GM23248 (cell line): ENCODE results near the gene USP25. TPM values are rescaled to one million over a fixed set of nuclear protein-coding genes. Genes with fewer than 3 reads are reported as not detected.

Experiments used
- DNase-seq: peaks from one replicate; pipeline ENCODE4 v3.0.0-alpha.2; 2015
- H2AFZ ChIP-seq: fragments of 200-600 bp; sonication (generic); 2 replicates; pipeline ENCODE4 v1.6.1; 2016; ENCODE audit warnings: antibody characterized with exemption
- H3F3A ChIP-seq: fragments of 200-600 bp; sonication (generic); 2 replicates; pipeline ENCODE4 v1.6.1; 2016; ENCODE audit warnings: mild to moderate bottlenecking, antibody characterized with exemption, mixed run types; ENCODE audit not compliant: insufficient read depth
- H3K27ac ChIP-seq: fragments of 200-600 bp; sonication (generic); 2 replicates; pipeline ENCODE4 v1.5.1; 2016; ENCODE audit warnings: mild to moderate bottlenecking
- H3K27me3 ChIP-seq: fragments of 200-600 bp; sonication (generic); replicated peaks from 2 replicates; pipeline ENCODE4 v1.6.1; 2016; ENCODE audit warnings: mild to moderate bottlenecking; ENCODE audit not compliant: insufficient read depth
- H3K36me3 ChIP-seq: fragments of 200-600 bp; sonication (generic); 2 replicates; pipeline ENCODE4 v1.6.1; 2016; ENCODE audit warnings: low read depth, mild to moderate bottlenecking
- H3K4me1 ChIP-seq: fragments of 200-600 bp; sonication (generic); 2 replicates; pipeline ENCODE4 v1.6.1; 2016; ENCODE audit warnings: mild to moderate bottlenecking; ENCODE audit not compliant: insufficient read depth
- H3K4me2 ChIP-seq: fragments of 200-600 bp; sonication (generic); one replicate; pipeline ENCODE4 v1.6.1; 2016; ENCODE audit warnings: mild to moderate bottlenecking; ENCODE audit not compliant: unreplicated experiment
- H3K4me3 ChIP-seq: fragments of 200-600 bp; sonication (generic); 2 replicates; pipeline ENCODE4 v1.5.1; 2016; ENCODE audit warnings: mild to moderate bottlenecking
- H3K79me2 ChIP-seq: fragments of 200-600 bp; sonication (generic); 2 replicates; pipeline ENCODE4 v1.6.1; 2016; ENCODE audit warnings: mild to moderate bottlenecking; ENCODE audit not compliant: insufficient read depth
- H3K9ac ChIP-seq: fragments of 200-600 bp; sonication (generic); 2 replicates; pipeline ENCODE4 v1.6.1; 2016; ENCODE audit warnings: mild to moderate bottlenecking
- H3K9me2 ChIP-seq: fragments of 200-600 bp; sonication (generic); 2 replicates; pipeline ENCODE4 v1.6.1; 2016; ENCODE audit warnings: mixed run types, mild to moderate bottlenecking, moderate library complexity; ENCODE audit not compliant: insufficient read depth
- H3K9me3 ChIP-seq: fragments of 200-600 bp; sonication (generic); one replicate; pipeline ENCODE4 v1.6.1; 2017; ENCODE audit warnings: low read depth
- H4K20me1 ChIP-seq: fragments of 200-600 bp; sonication (generic); 2 replicates; pipeline ENCODE4 v1.6.0; 2016; ENCODE audit not compliant: insufficient read depth
- EZH2 ChIP-seq: fragments of 200-600 bp; sonication (generic); IDR thresholded peaks from 2 replicates; pipeline ENCODE4 v1.6.1; 2018; ENCODE audit warnings: antibody characterized with exemption, mild to moderate bottlenecking; ENCODE audit not compliant: insufficient read depth, poor library complexity, severe bottlenecking
- EZH2phosphoT487 ChIP-seq: fragments of 200-600 bp; sonication (generic); IDR thresholded peaks from 2 replicates; pipeline ENCODE4 v1.6.1; 2018; ENCODE audit warnings: antibody characterized with exemption, moderate library complexity, mild to moderate bottlenecking, low read depth; ENCODE audit not compliant: insufficient read depth
- WGBS, 2 experiments: methylation state at CpG; one replicate each; pipeline ENCODE4 v1.1.6; 2015 to 2017; ENCODE audit warnings: low lambda C conversion rate in 2 of 2, low coverage in 1 of 2; ENCODE audit errors: missing lambda C conversion rate in 2 of 2; 5-methylcytosine and 5-hydroxymethylcytosine counted together
- in situ Hi-C: fragments of 300-500 bp; cut with MboI; formaldehyde crosslinking; loops from 2 replicates; pipeline ENCODE4 v1.15.0; 2020
- polyA plus RNA-seq: library from polyadenylated mRNA; unstranded; fragments of >200 nt; fragmentation: Nextera tagmentation; extraction: Ambion mirVana; gene quantifications from 2 replicates; pipeline ENCODE4 v1.2.1, GENCODE V29; 2016
- total RNA-seq: library from RNA; depleted of rRNA; stranded (reverse); fragments of >200 nt; shearing (Covaris generic); gene quantifications from 2 replicates; pipeline ENCODE4 v1.2.3, GENCODE V29; 2014

The USP25 gene
- total and polyA plus RNA-seq, 2 experiments from 2014 or later = 5.8 to 41.5 TPM

DNA sequence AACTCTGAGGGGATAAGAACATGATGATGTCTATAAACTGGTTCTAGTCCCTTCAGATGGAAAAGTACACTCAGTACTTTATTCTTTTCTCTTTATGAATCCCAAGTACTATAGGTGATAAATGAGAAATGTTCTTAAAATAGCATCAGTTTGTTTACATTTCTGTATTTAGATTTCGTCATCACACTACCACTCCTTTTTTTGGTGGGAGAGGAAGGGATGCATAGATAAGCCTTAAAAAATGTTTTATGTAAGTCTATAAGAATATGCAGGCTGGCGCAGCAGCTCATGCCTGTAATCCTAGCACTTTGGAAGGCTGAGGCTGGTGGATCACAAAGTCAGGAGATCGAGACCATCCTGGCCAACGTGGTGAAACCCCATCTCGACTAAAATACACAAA is 144.8 kb downstream of the USP25 start:
- Histone ChIP-seq H3K27me3 (no peaks in the 10 kb centered on the region), H3K9me2 (no peaks in the 10 kb centered on the region), H3K4me2 (no peak overlapping the region), H3K36me3 (peaks cover 41% of the 10 kb centered on the region), H3K9ac (no peak overlapping the region), H4K20me1 (no peaks in the 10 kb centered on the region), H3K4me1 (no peaks in the 10 kb centered on the region), H2AFZ (no peak overlapping the region), H3K27ac (no peak overlapping the region), H3F3A (no peaks in the 10 kb centered on the region), H3K4me3 (no peak overlapping the region), H3K79me2 (no peaks in the 10 kb centered on the region), H3K9me3 (no peaks in the 10 kb centered on the region)
- WGBS, 2 experiments = 94 to 96% methylated on average over 5 of the region's 5 CpGs
- TF ChIP-seq EZH2phosphoT487 (no peak), EZH2 (no peak)
- DNase-seq = no peak
- in situ Hi-C loops = no loop called here

DNA sequence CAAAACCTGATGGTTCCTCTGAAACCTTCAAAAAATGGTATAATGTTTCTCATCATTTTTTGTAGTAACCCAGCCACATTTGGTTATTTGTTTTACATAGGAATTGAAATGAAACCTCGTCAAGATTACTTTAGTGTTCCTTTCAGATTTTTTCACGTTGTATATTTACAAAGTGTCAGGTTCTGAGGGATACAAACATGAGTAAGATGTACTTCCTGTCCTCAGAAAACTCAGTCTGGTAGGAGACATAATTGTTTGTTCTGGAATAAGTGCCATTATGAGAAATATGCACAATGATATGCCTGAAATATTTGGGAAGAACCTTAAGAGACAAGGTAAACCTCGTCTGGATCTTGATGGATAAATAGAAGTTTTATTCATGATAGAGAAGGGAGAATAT is 145.5 kb downstream of the USP25 start:
- Histone ChIP-seq H3K36me3 (peaks cover 41% of the 10 kb centered on the region), H2AFZ (no peak overlapping the region), H3K4me3 (no peak overlapping the region), H3K9me2 (no peaks in the 10 kb centered on the region), H3F3A (no peaks in the 10 kb centered on the region), H3K9me3 (no peaks in the 10 kb centered on the region), H3K27ac (no peak overlapping the region), H3K4me2 (no peak overlapping the region), H3K9ac (no peak overlapping the region), H3K79me2 (no peaks in the 10 kb centered on the region), H3K4me1 (no peaks in the 10 kb centered on the region), H4K20me1 (no peaks in the 10 kb centered on the region), H3K27me3 (no peaks in the 10 kb centered on the region)
- WGBS, 2 experiments = 98 to 99% methylated on average over 3 of the region's 3 CpGs
- TF ChIP-seq EZH2phosphoT487 = no peak
- TF ChIP-seq EZH2 = no peak
- in situ Hi-C loops = no loop called here
- DNase-seq = no peak

DNA sequence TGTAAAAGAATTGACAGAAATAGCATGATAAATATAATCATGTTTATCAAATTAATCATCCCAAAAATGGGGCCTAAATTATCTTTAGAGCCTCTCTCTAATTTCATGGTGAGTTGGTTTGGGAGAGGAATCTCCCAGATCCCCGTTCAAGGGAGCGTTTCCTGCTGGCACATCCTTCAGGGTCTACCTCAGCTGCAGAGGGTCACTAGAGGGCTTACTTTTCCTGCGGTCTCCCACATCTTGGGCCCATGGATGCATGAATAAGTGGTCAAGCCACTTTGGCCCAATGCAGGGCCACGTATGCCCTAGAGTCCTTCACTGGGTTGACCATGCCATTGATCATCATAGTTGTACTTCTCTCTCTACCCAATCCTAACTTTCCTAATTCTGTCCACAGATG is 164.1 kb downstream of the USP25 start:
- Histone ChIP-seq H3K4me2 (no peak overlapping the region), H3K27me3 (no peaks in the 10 kb centered on the region), H3K27ac (no peak overlapping the region), H4K20me1 (no peaks in the 10 kb centered on the region), H3K36me3 (no peaks in the 10 kb centered on the region), H3K4me3 (no peak overlapping the region), H3F3A (peaks cover 8% of the 10 kb centered on the region; the same call in 1 of the 2 replicates), H3K79me2 (no peaks in the 10 kb centered on the region), H3K9ac (no peak overlapping the region), H3K9me2 (no peaks in the 10 kb centered on the region), H2AFZ (no peak overlapping the region), H3K4me1 (peaks cover 10% of the 10 kb centered on the region), H3K9me3 (no peaks in the 10 kb centered on the region)
- no peak for TF ChIP-seq EZH2
- no peak for TF ChIP-seq EZH2phosphoT487
- WGBS, 2 experiments = 75 to 83% methylated on average over 4 of the region's 4 CpGs
- no peak for DNase-seq
- in situ Hi-C loops = no loop called here

DNA sequence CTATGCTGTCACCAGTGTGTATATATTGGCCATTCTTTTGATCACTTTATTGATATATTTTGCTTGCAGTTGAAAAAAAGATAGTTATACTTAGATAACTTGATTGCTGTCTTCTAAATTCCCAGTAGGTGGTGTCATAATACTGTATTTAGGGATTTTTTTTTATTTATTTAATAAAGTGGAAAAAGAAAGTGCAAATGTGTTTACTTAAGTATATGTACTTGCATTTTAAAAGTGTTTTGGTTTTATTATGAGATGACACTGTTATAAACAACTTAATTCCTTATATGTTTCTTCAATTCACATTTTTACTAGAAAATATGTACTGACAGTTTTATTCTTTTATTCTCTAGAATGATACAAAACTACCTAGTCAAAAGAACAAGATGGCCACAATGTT is 164.8 kb downstream of the USP25 start:
- no peak overlapping the region for H3K4me3 ChIP-seq
- TF ChIP-seq EZH2phosphoT487 (no peak), EZH2 (no peak)
- in situ Hi-C loops = no loop called here
- no peak overlapping the region for H3K9ac ChIP-seq
- no peak overlapping the region for H3K27ac ChIP-seq
- no peaks in the 10 kb centered on the region for H3K9me2 ChIP-seq
- H4K20me1 ChIP-seq = no peaks in the 10 kb centered on the region
- peak overlapping the region; percentile 3 for H3K4me2 ChIP-seq
- no peaks in the 10 kb centered on the region for H3K9me3 ChIP-seq
- peaks cover 10% of the 10 kb centered on the region for H3K4me1 ChIP-seq
- H2AFZ ChIP-seq = no peak overlapping the region; the same call in 1 of the 2 replicates
- H3K27me3 ChIP-seq = no peaks in the 10 kb centered on the region
- peaks cover 8% of the 10 kb centered on the region; the same call in 1 of the 2 replicates for H3F3A ChIP-seq
- H3K79me2 ChIP-seq = no peaks in the 10 kb centered on the region
- no peaks in the 10 kb centered on the region for H3K36me3 ChIP-seq
- peak; percentile 51 for DNase-seq
